Measurements from ENCODE around the gene PPP2R5C. TPM values are rescaled to one million over a fixed set of nuclear protein-coding genes. Genes with fewer than 3 reads are reported as not detected.

PPP2R5C gene
- total and polyA plus RNA-seq, 3 donors from 2014 or later: 106 to 166 (median 126) TPM

GRCh38 chr14:101770183-101770582 lies 8.7 kb downstream of the PPP2R5C start:
- TF ChIP-seq POLR2A (IDR thresholded peaks at IDR 0.05) (no peak), CTCF (IDR thresholded peaks at IDR 0.05) (no peak)
- intact Hi-C loops (cut with DNase I; ENCODE audit: low total_unique reads): no loop called here
- Histone ChIP-seq H3K9me3 (no peaks in the 10 kb centered on the region), H3K27ac (no peak overlapping the region), H3K36me3 (ENCODE audit: low read depth, missing control alignments) (no peaks in the 10 kb centered on the region), H3K4me3 (no peak overlapping the region), H3K27me3 (no peaks in the 10 kb centered on the region), H3K4me1 (peaks cover 7% of the 10 kb centered on the region)
- no peak for DNase-seq
- WGBS, 2 donors: 69 to 78% methylated on average over 3 of the region's 3 CpGs

GRCh38 chr14:101772770-101773169 lies 11.3 kb downstream of the PPP2R5C start:
- no peak overlapping the region for H3K4me3 ChIP-seq
- H3K27ac ChIP-seq: no peak overlapping the region
- no peaks in the 10 kb centered on the region for H3K9me3 ChIP-seq
- WGBS, 2 donors: 87 to 91% methylated on average over 8 of the region's 8 CpGs
- no peak for DNase-seq
- TF ChIP-seq CTCF (IDR thresholded peaks at IDR 0.05): no peak
- no peak for TF ChIP-seq POLR2A (IDR thresholded peaks at IDR 0.05)
- H3K4me1 ChIP-seq: peaks cover 7% of the 10 kb centered on the region
- intact Hi-C loops (cut with DNase I; ENCODE audit: low total_unique reads): no loop called here
- H3K36me3 ChIP-seq (ENCODE audit: low read depth, missing control alignments): no peaks in the 10 kb centered on the region
- H3K27me3 ChIP-seq: no peaks in the 10 kb centered on the region

- 89 to 94% methylated on average over 2 of the region's 2 CpGs for WGBS, 2 donors
- TF ChIP-seq CTCF (IDR thresholded peaks at IDR 0.05) (no peak), POLR2A (IDR thresholded peaks at IDR 0.05) (no peak)
- Histone ChIP-seq H3K4me1 (peaks cover 7% of the 10 kb centered on the region), H3K27ac (no peak overlapping the region), H3K36me3 (ENCODE audit: low read depth, missing control alignments) (no peaks in the 10 kb centered on the region), H3K27me3 (no peaks in the 10 kb centered on the region), H3K4me3 (no peak overlapping the region), H3K9me3 (no peaks in the 10 kb centered on the region)
- intact Hi-C loops (cut with DNase I; ENCODE audit: low total_unique reads): no loop called here
- DNase-seq: no peak
Measured at GRCh38 chr14:101773378-101773777, 11.9 kb downstream of the PPP2R5C start.

DNA sequence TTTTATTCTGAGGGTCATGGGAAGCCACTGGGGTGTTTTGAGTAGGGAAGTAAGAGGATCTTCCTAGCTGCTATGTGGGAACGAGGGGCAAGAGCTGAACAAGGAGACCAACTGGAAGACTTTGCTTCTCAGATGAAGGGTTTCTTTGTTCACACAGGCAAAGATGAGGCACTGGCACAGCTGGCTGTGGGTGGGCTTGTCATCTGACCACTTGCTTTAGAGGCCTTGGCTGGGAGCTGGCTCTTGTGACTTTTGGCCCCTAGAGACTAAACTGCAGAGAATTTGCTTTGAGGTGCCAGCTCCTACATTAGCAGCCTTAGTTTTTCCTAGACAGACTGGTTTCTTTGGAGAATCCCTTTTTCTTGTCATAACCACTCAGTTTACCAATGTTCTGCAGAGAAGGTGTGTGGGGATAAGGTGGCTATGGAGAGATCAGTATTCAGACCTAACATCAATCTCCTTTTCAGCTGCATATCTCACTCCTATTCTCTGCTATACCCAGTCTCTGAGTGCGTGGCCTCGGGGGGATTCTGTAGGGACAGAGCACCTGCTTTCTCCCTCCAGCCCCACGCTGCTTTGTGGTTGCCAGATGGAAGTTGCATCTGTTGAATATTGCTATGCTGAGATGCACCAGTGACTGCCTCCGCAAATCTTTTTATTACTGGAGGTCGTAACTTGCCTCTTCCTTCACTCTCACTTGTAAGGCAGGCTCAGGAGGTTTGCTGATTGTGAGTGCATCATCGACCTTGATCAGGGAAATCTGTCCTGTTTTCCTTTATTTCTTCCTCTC lies 12.7 kb downstream of the PPP2R5C start:
- intact Hi-C loops (cut with DNase I; ENCODE audit: low total_unique reads): no loop called here
- DNase-seq: no peak

More for the DNA sequence above, 12.7 kb downstream of the PPP2R5C start:
- H3K9me3 ChIP-seq: no peaks in the 10 kb centered on the region
- WGBS, 2 donors: 83 to 85% methylated on average over 7 of the region's 7 CpGs
- no peak overlapping the region for H3K4me3 ChIP-seq
- H3K4me1 ChIP-seq: peaks cover 7% of the 10 kb centered on the region
- no peak overlapping the region for H3K27ac ChIP-seq
- no peak for TF ChIP-seq CTCF (IDR thresholded peaks at IDR 0.05)
- no peak for TF ChIP-seq POLR2A (IDR thresholded peaks at IDR 0.05)
- H3K36me3 ChIP-seq (ENCODE audit: low read depth, missing control alignments): no peaks in the 10 kb centered on the region
- no peaks in the 10 kb centered on the region for H3K27me3 ChIP-seq

Data from testis (tissue), 3 donors.